SU-DHL-6 (cell line): ENCODE data around the gene MID2.

ENCODE experiments used
- EZH2phosphoT487 ChIP-seq: fragments of 200-600 bp; sonication (generic), shearing (Covaris generic); conservative IDR thresholded peaks from 2 replicates; pipeline ENCODE4 v1.6.1; 2018; ENCODE audit warnings: mild to moderate bottlenecking, antibody characterized with exemption, low read length, moderate library complexity, mixed read lengths
- TF ChIP-seq, protein P1 (sequence below): fragments of 200-600 bp; sonication (generic); IDR thresholded peaks from one replicate; pipeline ENCODE4 v1.5.1; 2017; ENCODE audit warnings: antibody characterized with exemption, mild to moderate bottlenecking, low read length, moderate library complexity; ENCODE audit not compliant: insufficient read depth, poor library complexity, severe bottlenecking

DNA sequence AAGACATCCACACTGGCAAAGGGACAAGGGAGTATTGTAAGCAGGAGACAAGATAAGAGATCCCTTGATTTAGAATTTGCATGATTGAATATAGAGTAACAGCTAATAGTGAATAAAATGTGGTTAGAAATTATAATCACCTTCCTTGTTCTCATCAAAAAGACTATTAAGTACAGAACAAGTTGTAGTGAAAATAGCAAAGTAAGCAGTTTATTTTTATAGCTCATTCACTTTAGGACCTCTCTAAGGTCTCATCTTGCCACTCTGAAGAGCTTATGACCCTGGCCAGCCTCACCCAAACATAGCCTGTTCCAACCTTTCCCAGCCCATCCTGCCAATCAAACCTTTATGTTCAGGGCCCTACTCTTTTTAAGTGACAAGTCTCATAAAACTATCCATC is 30.6 kb downstream of the MID2 start:
- TF ChIP-seq, protein P1, sequence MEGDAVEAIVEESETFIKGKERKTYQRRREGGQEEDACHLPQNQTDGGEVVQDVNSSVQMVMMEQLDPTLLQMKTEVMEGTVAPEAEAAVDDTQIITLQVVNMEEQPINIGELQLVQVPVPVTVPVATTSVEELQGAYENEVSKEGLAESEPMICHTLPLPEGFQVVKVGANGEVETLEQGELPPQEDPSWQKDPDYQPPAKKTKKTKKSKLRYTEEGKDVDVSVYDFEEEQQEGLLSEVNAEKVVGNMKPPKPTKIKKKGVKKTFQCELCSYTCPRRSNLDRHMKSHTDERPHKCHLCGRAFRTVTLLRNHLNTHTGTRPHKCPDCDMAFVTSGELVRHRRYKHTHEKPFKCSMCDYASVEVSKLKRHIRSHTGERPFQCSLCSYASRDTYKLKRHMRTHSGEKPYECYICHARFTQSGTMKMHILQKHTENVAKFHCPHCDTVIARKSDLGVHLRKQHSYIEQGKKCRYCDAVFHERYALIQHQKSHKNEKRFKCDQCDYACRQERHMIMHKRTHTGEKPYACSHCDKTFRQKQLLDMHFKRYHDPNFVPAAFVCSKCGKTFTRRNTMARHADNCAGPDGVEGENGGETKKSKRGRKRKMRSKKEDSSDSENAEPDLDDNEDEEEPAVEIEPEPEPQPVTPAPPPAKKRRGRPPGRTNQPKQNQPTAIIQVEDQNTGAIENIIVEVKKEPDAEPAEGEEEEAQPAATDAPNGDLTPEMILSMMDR: no peak
- TF ChIP-seq EZH2phosphoT487: no peak
